Right atrium auricular region (tissue), 2 donors: ENCODE data around the gene TLR6. TPM values are rescaled to one million over a fixed set of nuclear protein-coding genes. Genes with fewer than 3 reads are reported as not detected.

ENCODE experiments used
- DNase-seq: peaks from one replicate; pipeline ENCODE4 v3.0.0-alpha.2; 2019; ENCODE audit warnings: low spot score
- H3K27ac ChIP-seq, 2 donors: fragments of 200-600 bp; sonication (generic); 1 replicate in 1 of 2; 2 replicates in 1 of 2; pipeline ENCODE4 v1.5.1; 2016 to 2019
- H3K27me3 ChIP-seq, 2 donors: fragments of 200-600 bp; sonication (generic); one replicate each; pipeline versions ENCODE4 v1.5.1 to v1.6.0; 2017 to 2019
- H3K36me3 ChIP-seq: fragments of 200-600 bp; sonication (generic); one replicate; pipeline ENCODE4 v1.5.1; 2016
- H3K4me1 ChIP-seq, 2 donors: fragments of 200-600 bp; sonication (generic); one replicate each; pipeline versions ENCODE4 v1.5.1 to v1.6.0; 2017 to 2019
- H3K4me3 ChIP-seq, 2 donors: fragments of 200-600 bp; sonication (generic); 1 replicate in 1 of 2; 2 replicates in 1 of 2; pipeline ENCODE4 v1.5.1; 2017 to 2019; ENCODE audit warnings: mild to moderate bottlenecking in 1 of 2, moderate library complexity in 1 of 2
- H3K9me3 ChIP-seq, 2 donors: fragments of 200-600 bp; sonication (generic); one replicate each; pipeline ENCODE4 v1.5.1; 2019
- CTCF ChIP-seq, 2 donors: fragments of 200-600 bp; sonication (generic); IDR thresholded peaks; one replicate each; pipeline ENCODE4 v1.5.1; 2019; ENCODE audit warnings: antibody characterized with exemption in 2 of 2
- total RNA-seq, 2 donors: library from RNA; depleted of rRNA; stranded (reverse); fragments of >200 nt; gene quantifications; one replicate each; pipeline ENCODE4 v1.1.0, GENCODE V29; 2016

The TLR6 gene
- total RNA-seq, 2 donors from 2014 or later = 1.2 to 2.3 TPM

GRCh38 chr4:38857354-38858096 lies 908 bp upstream of the TLR6 start:
- no peak for TF ChIP-seq CTCF (IDR thresholded peaks at IDR 0.05)
- peak; percentile 81 for DNase-seq
- H3K27me3 ChIP-seq = no peaks in the 10 kb centered on the region
- H3K4me3 ChIP-seq = no peak overlapping the region
- peak overlapping the region; percentile 63 to 79 for H3K27ac ChIP-seq
- peaks cover 0 to 7% of the 10 kb centered on the region in 2 donors for H3K4me1 ChIP-seq
- H3K36me3 ChIP-seq = no peaks in the 10 kb centered on the region
- no peaks in the 10 kb centered on the region for H3K9me3 ChIP-seq

- Histone ChIP-seq H3K9me3 (no peaks in the 10 kb centered on the region), H3K27me3 (no peaks in the 10 kb centered on the region), H3K4me3 (peak overlapping the region; percentile 3 to 31), H3K4me1 (peaks cover 0 to 7% of the 10 kb centered on the region in 2 donors), H3K36me3 (no peaks in the 10 kb centered on the region), H3K27ac (peak overlapping the region; percentile 23 to 79)
- DNase-seq = no peak
- no peak for TF ChIP-seq CTCF (IDR thresholded peaks at IDR 0.05)
These were observed 571 bp downstream of the TLR6 start for GRCh38 chr4:38856046-38856445.

- Histone ChIP-seq H3K27ac (peak overlapping the region in 1 of 2 donors; percentile 79), H3K9me3 (no peaks in the 10 kb centered on the region), H3K27me3 (no peaks in the 10 kb centered on the region), H3K4me1 (peaks cover 0 to 7% of the 10 kb centered on the region in 2 donors), H3K36me3 (no peaks in the 10 kb centered on the region), H3K4me3 (no peak overlapping the region)
- no peak for DNase-seq
- TF ChIP-seq CTCF (IDR thresholded peaks at IDR 0.05) = no peak
These were observed 1.2 kb downstream of the TLR6 start for GRCh38 chr4:38855466-38855865.

GRCh38 chr4:38846015-38846414 lies 10.6 kb downstream of the TLR6 start:
- Histone ChIP-seq H3K9me3 (no peaks in the 10 kb centered on the region), H3K27ac (no peak overlapping the region), H3K4me1 (no peaks in the 10 kb centered on the region), H3K27me3 (no peaks in the 10 kb centered on the region), H3K4me3 (no peak overlapping the region), H3K36me3 (no peaks in the 10 kb centered on the region)
- no peak for TF ChIP-seq CTCF (IDR thresholded peaks at IDR 0.05)
- DNase-seq = no peak

- H3K9me3 ChIP-seq = no peaks in the 10 kb centered on the region
- no peaks in the 10 kb centered on the region for H3K36me3 ChIP-seq
- H3K27ac ChIP-seq = no peak overlapping the region
- H3K27me3 ChIP-seq = no peaks in the 10 kb centered on the region
- H3K4me3 ChIP-seq = no peak overlapping the region
- no peak for DNase-seq
- H3K4me1 ChIP-seq = no peaks in the 10 kb centered on the region
- no peak for TF ChIP-seq CTCF (IDR thresholded peaks at IDR 0.05)
These were observed 13.6 kb downstream of the TLR6 start for GRCh38 chr4:38842994-38843393.

- no peaks in the 10 kb centered on the region for H3K36me3 ChIP-seq
- H3K9me3 ChIP-seq = peaks cover 0 to 31% of the 10 kb centered on the region in 2 donors
- no peak overlapping the region for H3K4me3 ChIP-seq
- no peak overlapping the region for H3K27ac ChIP-seq
- H3K4me1 ChIP-seq = no peaks in the 10 kb centered on the region
- no peak for DNase-seq
- H3K27me3 ChIP-seq = no peaks in the 10 kb centered on the region
- TF ChIP-seq CTCF (IDR thresholded peaks at IDR 0.05) = no peak
These were observed 18.8 kb downstream of the TLR6 start for GRCh38 chr4:38837849-38838248.
